Esophagus squamous epithelium (tissue), 4 donors: ENCODE results near the gene SLC24A4.

ENCODE experiments used
- CTCF ChIP-seq, 6 experiments: fragments of 450-650 bp in 4 of 6; fragments of 200-600 bp in 2 of 6; sonication (generic) in 2 of 6; IDR thresholded peaks; one replicate each; pipeline ENCODE4 v1.5.1; 2016 to 2019; ENCODE audit warnings: antibody characterized with exemption in 6 of 6, mild to moderate bottlenecking in 4 of 6, moderate library complexity in 4 of 6
- POLR2A ChIP-seq, 4 donors: fragments of 450-650 bp; IDR thresholded peaks; one replicate each; pipeline ENCODE4 v1.6.1; 2017; ENCODE audit warnings: antibody characterized with exemption in 4 of 4, mild to moderate bottlenecking in 4 of 4, moderate library complexity in 3 of 4

GRCh38 chr14:92414690-92415445 is 91.9 kb downstream of the SLC24A4 start:
- TF ChIP-seq CTCF (IDR thresholded peaks at IDR 0.05) (no peak), POLR2A (IDR thresholded peaks at IDR 0.05) (no peak)
